Upper lobe of right lung (tissue), 1 donor: ENCODE measurements around the gene SLC5A6. TPM values are rescaled to one million over a fixed set of nuclear protein-coding genes. Genes with fewer than 3 reads are reported as not detected.
"Not testable (repeated sequence)": the region's sequence is repeated elsewhere in the genome, so short reads cannot be mapped to it uniquely, and the experiment has no call there.

ENCODE experiments used
- ATAC-seq: fragments of 200-7000 bp; cut with Tn5 transposase; one replicate; pipeline ENCODE4 v1.9.1; 2020; ENCODE audit warnings: mild to moderate bottlenecking, moderate library complexity
- DNase-seq: peaks from one replicate; pipeline ENCODE4 v3.0.0-alpha.2; 2020
- H3K27ac ChIP-seq: fragments of 200-600 bp; one replicate; pipeline ENCODE4 v1.8.0; 2022
- H3K27me3 ChIP-seq: fragments of 200-600 bp; one replicate; pipeline ENCODE4 v1.8.0; 2022; ENCODE audit warnings: mild to moderate bottlenecking
- H3K36me3 ChIP-seq: fragments of 200-600 bp; one replicate; pipeline ENCODE4 v1.8.0; 2022
- H3K4me1 ChIP-seq: fragments of 200-600 bp; one replicate; pipeline ENCODE4 v1.8.0; 2022
- H3K4me3 ChIP-seq: fragments of 200-600 bp; one replicate; pipeline ENCODE4 v1.8.0; 2022; ENCODE audit warnings: mild to moderate bottlenecking
- H3K9me3 ChIP-seq: fragments of 200-600 bp; one replicate; pipeline ENCODE4 v1.8.0; 2022
- CTCF ChIP-seq: fragments of 200-600 bp; IDR thresholded peaks from one replicate; pipeline ENCODE4 v1.8.0; 2022; ENCODE audit warnings: antibody characterized with exemption
- intact Hi-C: fragments of 100-400 bp; cut with DNase I; formaldehyde crosslinking; loops from one replicate; pipeline ENCODE4 v1.11.0; 2022
- total RNA-seq: library from RNA; stranded (reverse); fragmentation: NEBNext Ultra II Directional; extraction: Animal tissue kit (Norgen Biotek cat#: 25700); gene quantifications from one replicate; pipeline ENCODE4 v1.2.1, GENCODE V29; 2021
- donor health status: DM: no; HTN: yes; CAD: no; lungs with severe emphysema.

The SLC5A6 gene
- total RNA-seq, 1 donor from 2014 or later, result 24.5 TPM

GRCh38 chr2:27204566-27204965 lies 7.5 kb downstream of the SLC5A6 start:
- H3K36me3 ChIP-seq, result peaks cover 77% of the 10 kb centered on the region
- H3K27me3 ChIP-seq, result no peaks in the 10 kb centered on the region
- TF ChIP-seq CTCF, result no peak
- H3K27ac ChIP-seq, result no peak overlapping the region
- no peaks in the 10 kb centered on the region for H3K4me1 ChIP-seq
- intact Hi-C loops, result loop anchor here (10.0 kb wide), 1 partner anchor 100 kb away; no protein-coding TSS in a partner anchor
- DNase-seq (no peak), ATAC-seq (no peak)
- H3K4me3 ChIP-seq, result no peak overlapping the region
- no peaks in the 10 kb centered on the region for H3K9me3 ChIP-seq

- DNase-seq (no peak), ATAC-seq (no peak)
- Histone ChIP-seq H3K4me1 (no peaks in the 10 kb centered on the region), H3K4me3 (no peak overlapping the region), H3K27me3 (no peaks in the 10 kb centered on the region), H3K27ac (no peak overlapping the region), H3K36me3 (peaks cover 77% of the 10 kb centered on the region), H3K9me3 (no peaks in the 10 kb centered on the region)
- intact Hi-C loops, result loop anchor here (10.0 kb wide), 1 partner anchor 99 kb away; no protein-coding TSS in a partner anchor
- no peak for TF ChIP-seq CTCF
Observed at GRCh38 chr2:27203741-27204140, 8.3 kb downstream of the SLC5A6 start.

GRCh38 chr2:27202854-27203253 lies 9.2 kb downstream of the SLC5A6 start:
- no peak for DNase-seq
- Histone ChIP-seq H3K27me3 (no peaks in the 10 kb centered on the region), H3K9me3 (no peaks in the 10 kb centered on the region), H3K27ac (no peak overlapping the region), H3K4me3 (no peak overlapping the region), H3K36me3 (peaks cover 69% of the 10 kb centered on the region), H3K4me1 (no peaks in the 10 kb centered on the region)
- intact Hi-C loops, result loop anchor here (10.0 kb wide), 1 partner anchor 98 kb away; no protein-coding TSS in a partner anchor
- TF ChIP-seq CTCF, result no peak
- peak; percentile 32 for ATAC-seq

GRCh38 chr2:27201675-27202074 lies 10.4 kb downstream of the SLC5A6 start:
- intact Hi-C loops, result loop anchor here (10.0 kb wide), 1 partner anchor 97 kb away; no protein-coding TSS in a partner anchor
- no peak for ATAC-seq
- DNase-seq, result no peak

GRCh38 chr2:27199241-27199640 lies 12.8 kb downstream of the SLC5A6 start:
- peaks cover 34% of the 10 kb centered on the region for H3K36me3 ChIP-seq
- no peak overlapping the region for H3K4me3 ChIP-seq
- no peaks in the 10 kb centered on the region for H3K9me3 ChIP-seq
- H3K4me1 ChIP-seq, result no peaks in the 10 kb centered on the region
- no peak for TF ChIP-seq CTCF
- intact Hi-C loops, result no loop called here
- no peak overlapping the region for H3K27ac ChIP-seq
- DNase-seq, result no peak
- no peaks in the 10 kb centered on the region for H3K27me3 ChIP-seq
- no peak for ATAC-seq

More at GRCh38 chr2:27201675-27202074, 10.4 kb downstream of the SLC5A6 start:
- TF ChIP-seq CTCF, result no peak
- no peaks in the 10 kb centered on the region for H3K27me3 ChIP-seq
- H3K4me3 ChIP-seq, result no peak overlapping the region
- H3K27ac ChIP-seq, result no peak overlapping the region
- no peaks in the 10 kb centered on the region for H3K9me3 ChIP-seq
- peaks cover 57% of the 10 kb centered on the region for H3K36me3 ChIP-seq
- H3K4me1 ChIP-seq, result no peaks in the 10 kb centered on the region

- no peaks in the 10 kb centered on the region for H3K9me3 ChIP-seq
- intact Hi-C loops, result no loop called here
Observed at GRCh38 chr2:27198627-27199026, 13.4 kb downstream of the SLC5A6 start.

GRCh38 chr2:27198068-27198467 lies 14.0 kb downstream of the SLC5A6 start:
- ATAC-seq, H3K9me3 ChIP-seq, H3K4me1 ChIP-seq, H3K27me3 ChIP-seq, DNase-seq, intact Hi-C loops, H3K4me3 ChIP-seq, H3K27ac ChIP-seq: not testable (repeated sequence)
- peaks cover 22% of the 10 kb centered on the region for H3K36me3 ChIP-seq

More at GRCh38 chr2:27198627-27199026, 13.4 kb downstream of the SLC5A6 start:
- Histone ChIP-seq H3K4me1 (no peaks in the 10 kb centered on the region), H3K27me3 (no peaks in the 10 kb centered on the region), H3K36me3 (peaks cover 28% of the 10 kb centered on the region), H3K4me3 (no peak overlapping the region), H3K27ac (no peak overlapping the region)
- TF ChIP-seq CTCF, result no peak
- ATAC-seq, result no peak
- DNase-seq, result no peak

- H3K9me3 ChIP-seq, DNase-seq, H3K27me3 ChIP-seq, intact Hi-C loops, ATAC-seq, H3K4me1 ChIP-seq, H3K27ac ChIP-seq, H3K4me3 ChIP-seq, H3K36me3 ChIP-seq: not testable (repeated sequence)
Observed at GRCh38 chr2:27195799-27196198, 16.3 kb downstream of the SLC5A6 start.
